Measurements from ENCODE around the gene GRB14.

GRCh38 chr2:164479460-164479859, 141.8 kb downstream of the GRB14 start:
- no peak for TF ChIP-seq CTCF (IDR thresholded peaks at IDR 0.05; ENCODE audit: insufficient read depth, low read length)
- TF ChIP-seq GABPA (IDR thresholded peaks at IDR 0.05; ENCODE audit: low read depth): no peak

All from HL-60 (cell line).